Esophagus muscularis mucosa (tissue), 4 donors: Measurements from ENCODE around the gene MMD. TPM values are rescaled to one million over a fixed set of nuclear protein-coding genes. Genes with fewer than 3 reads are reported as not detected.
"Not testable (repeated sequence)": the region's sequence is repeated elsewhere in the genome, so short reads cannot be mapped to it uniquely, and the experiment has no call there.

Source experiments
- DNase-seq: peaks from one replicate; pipeline ENCODE4 v3.0.0-alpha.2; 2017; ENCODE audit errors: extremely low spot score
- H3K27ac ChIP-seq, 4 donors: fragments of 200-600 bp; sonication (generic); replicated peaks in 1 of 4; 1 replicate in 3 of 4; 2 replicates in 1 of 4; pipeline ENCODE4 v1.5.1; 2016 to 2019; ENCODE audit warnings: mild to moderate bottlenecking in 1 of 4
- H3K27me3 ChIP-seq, 4 donors: fragments of 200-600 bp; sonication (generic); one replicate each; pipeline versions ENCODE4 v1.5.1 to v1.6.0; 2016 to 2019
- H3K36me3 ChIP-seq, 4 donors: fragments of 200-600 bp; sonication (generic); one replicate each; pipeline ENCODE4 v1.5.1; 2016 to 2019
- H3K4me1 ChIP-seq, 4 donors: fragments of 200-600 bp; sonication (generic); one replicate each; pipeline ENCODE4 v1.5.1; 2016 to 2019
- H3K4me3 ChIP-seq, 4 donors: fragments of 200-600 bp; sonication (generic); 1 replicate in 2 of 4; 2 replicates in 2 of 4; pipeline ENCODE4 v1.5.1; 2016 to 2019; ENCODE audit warnings: mild to moderate bottlenecking in 4 of 4, moderate library complexity in 1 of 4
- H3K9me3 ChIP-seq, 4 donors: fragments of 200-600 bp; sonication (generic); 1 replicate in 3 of 4; 2 replicates in 1 of 4; pipeline ENCODE4 v1.5.1; 2016 to 2019
- CTCF ChIP-seq, 3 experiments: fragments of 200-600 bp in 2 of 3; fragments of 450-650 bp in 1 of 3; sonication (generic) in 2 of 3; IDR thresholded peaks; one replicate each; pipeline ENCODE4 v1.5.1; 2017 to 2019; ENCODE audit warnings: antibody characterized with exemption in 3 of 3, mild to moderate bottlenecking in 2 of 3, moderate library complexity in 1 of 3
- EP300 ChIP-seq: sonication (generic); formaldehyde crosslinking; IDR thresholded peaks from one replicate; pipeline ENCODE4 v1.6.1; 2017; ENCODE audit warnings: antibody characterized with exemption
- POLR2A ChIP-seq: fragments of 450-650 bp; IDR thresholded peaks from one replicate; pipeline ENCODE4 v1.6.1; 2017; ENCODE audit warnings: antibody characterized with exemption, moderate library complexity, mild to moderate bottlenecking, low read depth
- POLR2AphosphoS5 ChIP-seq, 2 donors: sonication (generic); formaldehyde crosslinking; IDR thresholded peaks; one replicate each; pipeline ENCODE4 v1.6.1; 2017; ENCODE audit warnings: antibody characterized with exemption in 2 of 2
- WGBS: methylation state at CpG from one replicate; pipeline ENCODE4 v1.1.5; 2018; 5-methylcytosine and 5-hydroxymethylcytosine counted together
- intact Hi-C: fragments of 100-400 bp; cut with DNase I; formaldehyde crosslinking; loops from one replicate; pipeline ENCODE4 v1.15.1; 2023
- total RNA-seq, 4 donors: library from RNA; depleted of rRNA; stranded (reverse); fragments of >200 nt; gene quantifications; one replicate each; pipeline versions ENCODE4 v1.1.0 to v1.2.1, GENCODE V29; 2016

MMD gene
- total RNA-seq, 4 donors from 2014 or later = 28.5 to 43.9 (median 32.4) TPM

DNA sequence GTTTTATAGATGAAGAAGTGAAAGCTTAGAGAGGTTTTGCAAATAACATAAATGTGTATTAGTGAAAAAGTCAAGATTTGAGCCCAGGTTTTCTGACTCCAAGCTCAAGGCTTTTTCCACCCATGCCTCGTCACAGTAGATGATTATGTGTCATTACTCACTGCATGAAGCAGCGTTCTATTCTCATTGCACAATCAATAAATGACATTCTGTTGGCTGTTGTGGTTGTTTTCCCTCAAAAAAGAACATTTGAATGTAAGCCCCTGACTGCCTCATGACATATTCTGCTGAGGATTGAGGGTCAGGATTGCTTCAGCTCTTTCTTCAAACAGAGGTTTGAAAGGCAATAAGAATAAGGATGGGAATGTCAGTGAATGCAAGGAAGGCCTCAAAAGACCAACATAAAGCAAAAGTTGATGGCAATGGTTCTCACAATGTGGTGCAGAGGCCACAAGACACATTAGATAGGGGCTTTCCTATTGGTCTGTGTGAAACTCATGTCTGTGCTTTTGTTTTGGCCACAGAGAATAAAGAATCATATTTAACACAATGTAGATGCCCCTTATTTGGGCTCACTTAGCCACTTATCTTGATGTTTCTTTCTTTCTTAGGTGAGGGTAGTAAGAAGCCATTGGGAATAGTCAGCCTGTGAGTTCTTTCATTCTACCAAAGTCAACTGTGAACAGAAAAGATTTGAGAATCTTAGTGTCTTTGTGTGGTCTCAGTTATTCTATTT, 5.4 kb upstream of the MMD start:
- Histone ChIP-seq H3K27me3 (no peaks in the 10 kb centered on the region), H3K9me3 (no peaks in the 10 kb centered on the region), H3K36me3 (no peaks in the 10 kb centered on the region), H3K4me1 (peaks cover 10 to 24% (median 20%) of the 10 kb centered on the region in 4 donors), H3K27ac (peak overlapping the region in 1 of 4 donors; percentile 25), H3K4me3 (no peak overlapping the region)
- intact Hi-C loops = no loop called here
- no peak for DNase-seq
- WGBS = 41% methylated on average over 2 of the region's 2 CpGs
- peak in 1 of 2 donors; percentile 20 for TF ChIP-seq POLR2AphosphoS5 (IDR thresholded peaks at IDR 0.05)
- TF ChIP-seq POLR2A = no peak
- TF ChIP-seq EP300 = no peak
- no peak for TF ChIP-seq CTCF (IDR thresholded peaks at IDR 0.05)

DNA sequence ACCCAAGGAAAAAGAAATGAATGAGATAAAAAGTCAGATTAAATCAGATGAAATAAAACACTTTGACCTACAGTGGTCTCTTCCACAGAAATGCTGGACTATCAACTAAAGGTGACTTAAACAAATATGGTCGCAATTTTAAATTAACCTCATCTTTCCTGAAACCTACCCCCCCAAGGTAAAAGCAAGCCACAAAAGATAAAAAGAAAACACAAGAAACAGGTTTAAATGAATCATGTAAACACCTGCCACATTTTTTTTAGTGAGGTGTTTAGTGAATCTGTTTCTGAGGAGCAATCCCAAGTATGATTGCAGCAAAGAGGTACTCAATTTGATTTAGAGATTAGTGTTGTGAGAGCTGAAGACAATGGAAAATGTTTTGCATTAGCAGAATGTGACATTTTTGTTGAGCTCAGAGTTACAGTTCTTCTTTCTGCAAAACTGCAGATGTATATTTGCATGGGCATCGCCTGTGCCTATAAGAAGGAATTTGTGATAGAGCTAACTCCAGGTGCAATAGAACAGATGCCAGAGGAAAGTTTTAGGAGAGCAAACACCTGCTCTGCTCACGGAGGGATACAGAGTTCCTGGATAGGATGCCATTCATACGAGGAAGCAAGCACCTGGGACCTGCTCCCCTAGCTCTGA, 3.4 kb upstream of the MMD start:
- H3K27me3 ChIP-seq = no peaks in the 10 kb centered on the region
- peaks cover 8 to 17% (median 16%) of the 10 kb centered on the region in 4 donors for H3K4me1 ChIP-seq
- no peaks in the 10 kb centered on the region for H3K36me3 ChIP-seq
- H3K4me3 ChIP-seq = no peak overlapping the region
- intact Hi-C loops = loop anchor here (5.0 kb wide), 1 partner anchor 72 kb away; no protein-coding TSS in a partner anchor
- no peak for DNase-seq
- TF ChIP-seq POLR2A (no peak), CTCF (IDR thresholded peaks at IDR 0.05) (no peak), EP300 (no peak), POLR2AphosphoS5 (IDR thresholded peaks at IDR 0.05) (no peak)
- 78% methylated on average over 4 of the region's 4 CpGs for WGBS
- no peak overlapping the region for H3K27ac ChIP-seq
- H3K9me3 ChIP-seq = no peaks in the 10 kb centered on the region

DNA sequence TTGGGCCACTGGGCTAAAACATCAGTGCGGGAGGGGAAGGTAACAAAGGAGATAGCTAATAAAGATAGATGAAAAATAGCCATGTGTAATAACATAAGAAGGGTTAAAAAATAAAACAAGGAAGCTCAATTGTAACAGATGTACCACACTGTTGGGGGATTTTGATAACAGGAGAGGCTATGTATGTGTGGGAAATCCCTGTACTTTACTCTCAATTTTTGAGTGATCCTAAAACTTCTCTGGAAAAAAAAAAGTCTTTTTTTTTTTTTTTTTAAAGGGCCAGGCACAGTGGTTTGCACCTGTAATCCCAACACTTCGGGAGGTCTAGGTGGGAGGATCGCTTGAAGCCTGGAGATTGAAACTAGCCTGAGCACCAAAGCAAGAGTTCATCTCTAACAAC, 1.9 kb upstream of the MMD start:
- DNase-seq = no peak
- Histone ChIP-seq H3K4me3 (no peak overlapping the region), H3K9me3 (no peaks in the 10 kb centered on the region), H3K27ac (no peak overlapping the region), H3K36me3 (no peaks in the 10 kb centered on the region), H3K4me1 (peaks cover 17 to 32% (median 31%) of the 10 kb centered on the region in 4 donors), H3K27me3 (no peaks in the 10 kb centered on the region)
- intact Hi-C loops = loop anchor here (5.0 kb wide), 1 partner anchor 74 kb away; no protein-coding TSS in a partner anchor
- no peak for TF ChIP-seq POLR2AphosphoS5 (IDR thresholded peaks at IDR 0.05)
- TF ChIP-seq POLR2A = no peak
- TF ChIP-seq EP300 = no peak
- TF ChIP-seq CTCF (IDR thresholded peaks at IDR 0.05) = no peak
- WGBS = 84% methylated on average over 3 of the region's 3 CpGs

GRCh38 chr17:55422828-55423164, 1.2 kb upstream of the MMD start:
- not testable (repeated sequence) for H3K36me3 ChIP-seq, H3K9me3 ChIP-seq, H3K27me3 ChIP-seq, DNase-seq, H3K4me3 ChIP-seq
- H3K27ac ChIP-seq = peak overlapping the region in 2 of 4 donors; percentile 92 to 98
- 83% methylated on average over 6 of the region's 6 CpGs for WGBS
- peaks cover 18 to 40% (median 35%) of the 10 kb centered on the region in 4 donors for H3K4me1 ChIP-seq
- intact Hi-C loops = loop anchor here (5.0 kb wide), 1 partner anchor 75 kb away; no protein-coding TSS in a partner anchor

DNA sequence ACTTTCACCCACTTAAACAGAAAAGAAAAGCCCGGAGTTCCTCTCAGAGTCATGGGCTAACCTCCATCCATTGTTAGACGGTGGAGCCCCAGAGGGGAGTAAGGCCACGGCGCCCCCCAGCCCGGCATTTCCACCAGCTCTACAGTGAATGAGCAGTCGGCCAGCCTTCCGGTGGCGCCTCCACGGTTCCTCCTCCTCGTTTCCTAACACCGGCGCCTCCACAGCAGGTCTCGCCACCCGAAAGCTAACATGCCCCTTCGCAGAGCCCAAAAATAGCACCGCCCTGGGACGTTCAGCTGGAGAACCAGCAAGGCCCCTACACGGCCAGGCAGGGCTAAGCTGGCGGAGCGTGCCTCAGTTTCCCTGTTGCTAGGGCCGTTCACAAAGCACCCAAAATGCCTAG, 858 bp downstream of the MMD start:
- Histone ChIP-seq H3K27ac (peak overlapping the region; percentile 92 to 98 (median 94)), H3K4me1 (peaks cover 29 to 60% (median 53%) of the 10 kb centered on the region in 4 donors), H3K9me3 (no peaks in the 10 kb centered on the region), H3K36me3 (no peaks in the 10 kb centered on the region), H3K27me3 (no peaks in the 10 kb centered on the region), H3K4me3 (peak overlapping the region; percentile 85 to 93 (median 91))
- WGBS = 1% methylated on average over 19 of the region's 21 CpGs
- intact Hi-C loops = loop anchor here (5.0 kb wide), 1 partner anchor 77 kb away; no protein-coding TSS in a partner anchor
- peak; percentile 93 for DNase-seq
- TF ChIP-seq POLR2AphosphoS5 (IDR thresholded peaks at IDR 0.05) (peak in 1 of 2 donors; percentile 31), EP300 (no peak)
